HK-2 (cell line): ENCODE measurements around the gene ZGLP1.
"Not testable (repeated sequence)": the region's sequence is repeated elsewhere in the genome, so short reads cannot be mapped to it uniquely, and the experiment has no call there.

Experiments used
- DNase-seq: peaks from one replicate; pipeline ENCODE4 v3.0.0-alpha.2; 2018; ENCODE audit not compliant: unreplicated experiment

The ZGLP1 gene

DNA sequence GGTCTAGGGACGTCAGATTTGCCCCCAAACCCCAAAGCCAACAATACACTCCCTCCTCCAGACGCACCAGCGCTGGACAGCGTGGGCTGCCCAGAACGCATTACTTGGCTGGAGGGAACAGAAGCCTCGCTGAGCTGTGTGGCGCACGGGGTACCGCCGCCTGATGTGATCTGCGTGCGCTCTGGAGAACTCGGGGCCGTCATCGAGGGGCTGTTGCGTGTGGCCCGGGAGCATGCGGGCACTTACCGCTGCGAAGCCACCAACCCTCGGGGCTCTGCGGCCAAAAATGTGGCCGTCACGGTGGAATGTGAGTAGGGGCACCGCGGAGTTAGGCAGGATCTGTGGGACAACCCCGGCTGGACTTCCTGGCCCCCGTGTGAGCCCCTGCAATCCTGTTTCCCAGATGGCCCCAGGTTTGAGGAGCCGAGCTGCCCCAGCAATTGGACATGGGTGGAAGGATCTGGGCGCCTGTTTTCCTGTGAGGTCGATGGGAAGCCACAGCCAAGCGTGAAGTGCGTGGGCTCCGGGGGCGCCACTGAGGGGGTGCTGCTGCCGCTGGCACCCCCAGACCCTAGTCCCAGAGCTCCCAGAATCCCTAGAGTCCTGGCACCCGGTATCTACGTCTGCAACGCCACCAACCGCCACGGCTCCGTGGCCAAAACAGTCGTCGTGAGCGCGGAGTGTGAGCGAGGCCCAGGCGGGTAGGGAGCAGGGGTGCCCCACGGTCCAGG is 15.8 kb downstream of the ZGLP1 start:
- no peak for DNase-seq

DNA sequence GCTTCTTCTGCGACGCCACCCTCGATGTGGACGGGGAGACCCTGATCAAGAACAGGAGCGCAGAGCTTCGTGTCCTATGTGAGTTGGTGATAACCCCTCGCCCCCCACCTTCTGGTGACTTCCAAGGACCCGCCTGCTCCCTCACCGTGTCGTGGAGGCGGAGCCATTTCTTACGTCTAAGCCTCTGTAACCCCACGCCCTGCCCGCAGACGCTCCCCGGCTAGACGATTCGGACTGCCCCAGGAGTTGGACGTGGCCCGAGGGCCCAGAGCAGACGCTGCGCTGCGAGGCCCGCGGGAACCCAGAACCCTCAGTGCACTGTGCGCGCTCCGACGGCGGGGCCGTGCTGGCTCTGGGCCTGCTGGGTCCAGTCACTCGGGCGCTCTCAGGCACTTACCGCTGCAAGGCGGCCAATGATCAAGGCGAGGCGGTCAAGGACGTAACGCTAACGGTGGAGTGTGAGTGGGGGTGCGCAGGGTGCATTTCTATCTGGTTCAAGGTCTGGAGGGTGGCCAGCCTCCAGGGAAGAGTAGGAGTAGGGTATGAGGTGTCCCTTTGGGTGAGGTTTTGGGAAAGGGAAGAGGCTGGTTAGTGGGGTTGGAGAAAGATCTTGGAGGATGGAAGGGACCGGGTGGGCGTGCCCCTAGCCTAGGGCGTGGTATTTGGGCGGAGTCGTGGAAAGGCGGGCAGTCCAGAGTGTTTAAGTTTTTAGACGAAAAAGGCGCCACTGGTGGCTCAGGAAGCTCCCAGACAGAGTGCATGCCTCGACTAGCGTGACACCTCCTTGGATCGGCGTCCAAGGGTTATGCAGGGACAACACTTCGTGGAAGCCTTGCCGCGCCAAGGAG is 16.6 kb downstream of the ZGLP1 start:
- no peak for DNase-seq

DNA sequence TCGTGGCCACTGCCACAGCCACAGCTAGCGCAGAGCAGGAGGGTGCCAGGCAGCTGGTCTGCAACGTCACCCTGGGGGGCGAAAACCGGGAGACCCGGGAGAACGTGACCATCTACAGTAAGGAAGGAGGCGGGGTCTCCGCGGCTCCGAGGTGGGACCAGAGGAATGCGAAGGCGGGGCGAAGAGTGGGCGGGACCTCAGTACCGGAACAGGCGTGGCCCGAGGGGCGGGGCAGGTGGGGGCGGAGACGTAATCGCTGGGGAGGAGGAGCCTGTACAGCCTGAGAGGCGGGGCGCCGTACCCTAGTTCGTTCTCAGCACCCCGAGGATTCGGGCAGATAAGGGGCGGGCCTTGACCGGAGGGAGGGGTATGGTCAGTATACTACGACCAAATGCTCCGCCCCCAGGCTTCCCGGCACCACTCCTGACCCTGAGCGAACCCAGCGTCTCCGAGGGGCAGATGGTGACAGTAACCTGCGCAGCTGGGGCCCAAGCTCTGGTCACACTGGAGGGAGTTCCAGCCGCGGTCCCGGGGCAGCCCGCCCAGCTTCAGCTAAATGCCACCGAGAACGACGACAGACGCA is 17.3 kb downstream of the ZGLP1 start:
- no peak for DNase-seq

DNA sequence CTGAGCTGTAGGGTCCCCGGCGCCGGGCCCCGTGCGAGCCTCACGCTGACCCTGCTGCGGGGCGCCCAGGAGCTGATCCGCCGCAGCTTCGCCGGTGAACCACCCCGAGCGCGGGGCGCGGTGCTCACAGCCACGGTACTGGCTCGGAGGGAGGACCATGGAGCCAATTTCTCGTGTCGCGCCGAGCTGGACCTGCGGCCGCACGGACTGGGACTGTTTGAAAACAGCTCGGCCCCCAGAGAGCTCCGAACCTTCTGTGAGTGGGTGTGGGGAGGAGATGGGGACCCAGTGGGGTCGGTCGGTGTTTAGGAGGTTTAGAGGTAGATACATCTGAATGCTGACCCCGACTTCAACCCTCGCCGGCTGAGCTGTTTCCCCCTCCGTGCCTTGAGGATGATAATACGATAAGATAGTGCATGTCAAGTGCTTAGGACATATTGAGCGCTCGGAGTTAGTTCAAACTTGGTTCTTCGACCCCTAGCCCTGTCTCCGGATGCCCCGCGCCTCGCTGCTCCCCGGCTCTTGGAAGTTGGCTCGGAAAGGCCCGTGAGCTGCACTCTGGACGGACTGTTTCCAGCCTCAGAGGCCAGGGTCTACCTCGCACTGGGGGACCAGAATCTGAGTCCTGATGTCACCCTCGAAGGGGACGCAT is 17.9 kb downstream of the ZGLP1 start:
- no peak for DNase-seq

DNA sequence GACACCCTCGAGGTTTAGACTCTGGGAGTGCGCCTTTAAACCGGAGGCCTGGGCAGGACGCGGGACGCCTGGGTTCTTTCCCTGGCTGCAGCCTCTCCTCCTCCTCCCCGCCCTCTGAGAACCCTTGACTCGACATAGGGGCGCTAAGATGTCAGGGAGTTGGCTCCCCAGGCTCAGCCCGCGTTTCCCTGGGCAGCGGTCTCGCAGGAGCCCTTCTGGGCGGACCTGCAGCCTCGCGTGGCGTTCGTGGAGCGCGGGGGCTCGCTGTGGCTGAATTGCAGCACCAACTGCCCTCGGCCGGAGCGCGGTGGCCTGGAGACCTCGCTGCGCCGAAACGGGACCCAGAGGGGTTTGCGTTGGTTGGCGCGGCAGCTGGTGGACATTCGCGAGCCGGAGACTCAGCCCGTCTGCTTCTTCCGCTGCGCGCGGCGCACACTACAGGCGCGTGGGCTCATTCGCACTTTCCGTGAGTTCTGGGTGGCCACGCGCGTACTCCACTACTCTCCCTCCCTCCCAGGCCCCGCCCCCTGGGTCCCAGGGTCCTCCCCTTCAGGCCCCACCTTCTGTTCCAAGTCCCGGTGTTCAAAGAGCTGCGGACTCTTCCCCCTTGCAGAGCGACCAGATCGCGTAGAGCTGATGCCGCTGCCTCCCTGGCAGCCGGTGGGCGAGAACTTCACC is 18.6 kb downstream of the ZGLP1 start:
- peak; percentile 34 for DNase-seq

DNA sequence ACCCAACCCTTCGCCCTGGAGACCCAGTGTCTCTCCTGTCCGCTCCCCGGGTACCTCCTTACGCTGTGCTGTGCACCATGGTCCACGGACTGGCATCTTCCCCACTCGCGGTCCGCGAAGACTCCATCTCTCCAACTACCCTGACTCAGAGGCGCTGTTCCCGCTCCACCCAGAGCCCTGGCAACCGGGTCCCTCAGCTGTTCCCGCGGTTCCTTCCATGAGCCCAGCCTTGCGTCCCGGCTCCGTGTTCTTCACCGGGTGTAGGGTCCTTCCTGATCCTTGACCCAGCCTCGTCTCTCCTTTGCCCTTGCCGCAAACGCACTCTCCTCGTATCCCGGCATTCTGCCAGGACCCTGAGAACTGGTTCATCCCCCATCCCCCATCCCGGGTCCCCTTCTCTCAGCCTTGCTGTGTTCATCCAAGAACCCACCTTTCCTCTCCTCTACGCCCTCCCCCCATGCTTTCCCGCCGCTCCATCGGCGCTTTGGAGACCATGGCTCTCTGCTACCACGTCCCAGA is 19.2 kb downstream of the ZGLP1 start:
- no peak for DNase-seq

DNA sequence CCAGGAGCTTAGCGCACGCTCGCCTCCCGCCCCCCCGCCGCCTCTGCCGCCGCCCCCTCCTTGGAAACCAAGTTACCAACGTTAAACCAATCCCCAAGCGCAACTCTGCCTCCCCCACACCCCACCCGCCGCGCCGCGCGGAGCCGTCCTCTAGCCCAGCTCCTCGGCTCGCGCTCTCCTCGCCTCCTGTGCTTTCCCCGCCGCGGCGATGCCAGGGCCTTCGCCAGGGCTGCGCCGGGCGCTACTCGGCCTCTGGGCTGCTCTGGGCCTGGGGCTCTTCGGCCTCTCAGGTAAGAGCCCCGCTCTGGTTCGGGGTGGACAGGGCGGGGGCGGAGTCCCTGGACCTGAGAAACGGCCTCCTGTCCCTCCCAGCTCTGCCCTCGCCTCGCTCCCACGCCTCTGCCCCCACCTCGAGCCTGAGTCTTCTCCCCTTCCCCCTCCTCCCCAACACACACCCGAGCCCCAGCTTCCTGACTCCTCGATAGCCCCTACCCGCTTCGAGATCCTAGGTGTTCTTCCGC is 19.7 kb downstream of the ZGLP1 start, which contains the start of gene ICAM5:
Gene ICAM5, plus strand, starts transcription at position 117 of the 521 bp plus-strand sequence. Its CDS starts 92 bp downstream, at position 209.
- DNase-seq = peak; percentile 69

DNA sequence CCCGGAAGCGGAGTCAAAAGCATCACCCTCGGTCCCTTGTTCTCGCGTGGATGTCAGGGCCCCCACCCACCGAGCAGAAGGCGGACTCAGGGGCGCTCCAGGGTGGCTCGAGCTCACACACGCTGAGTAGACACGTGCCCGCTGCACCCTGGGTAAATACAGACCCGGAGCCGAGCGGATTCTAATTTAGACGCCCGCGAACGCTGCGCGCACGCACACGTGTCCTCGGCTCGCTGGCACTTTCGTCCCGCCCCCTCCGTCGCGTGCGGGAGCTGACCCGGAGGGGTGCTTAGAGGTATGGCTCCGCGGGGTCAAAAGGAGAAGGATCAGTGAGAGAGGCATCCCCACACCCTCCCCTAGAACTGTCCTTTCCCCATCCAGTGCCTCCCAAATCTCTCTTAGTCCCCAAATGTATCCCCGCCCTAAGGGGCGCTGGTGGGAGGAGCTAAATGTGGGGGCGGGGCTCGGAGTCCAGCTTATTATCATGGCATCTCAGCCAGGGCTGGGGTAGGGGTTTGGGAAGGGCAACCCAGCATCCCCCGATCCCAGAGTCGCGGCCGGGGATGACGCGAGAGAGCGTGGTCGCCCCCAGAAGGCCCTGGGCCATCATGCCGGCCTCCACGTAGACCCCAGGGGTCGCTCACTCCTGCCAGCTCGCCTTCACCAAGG is 20.3 kb downstream of the ZGLP1 start:
- peak; percentile 74 for DNase-seq

DNA sequence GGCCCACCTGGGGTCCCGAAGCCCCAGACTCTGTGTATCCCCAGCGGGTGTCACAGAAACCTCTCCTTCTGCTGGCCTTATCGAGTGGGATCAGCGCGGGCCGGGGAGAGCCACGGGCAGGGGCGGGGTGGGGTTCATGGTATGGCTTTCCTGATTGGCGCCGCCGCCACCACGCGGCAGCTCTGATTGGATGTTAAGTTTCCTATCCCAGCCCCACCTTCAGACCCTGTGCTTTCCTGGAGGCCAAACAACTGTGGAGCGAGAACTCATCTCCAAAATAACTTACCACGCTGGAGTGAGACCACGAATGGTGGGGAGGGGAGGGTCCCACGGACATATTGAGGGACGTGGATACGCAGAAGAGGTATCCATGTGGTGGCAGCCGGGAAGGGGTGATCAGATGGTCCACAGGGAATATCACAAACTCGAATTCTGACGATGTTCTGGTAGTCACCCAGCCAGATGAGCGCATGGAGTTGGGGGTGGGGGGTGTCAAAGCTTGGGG is 20.9 kb downstream of the ZGLP1 start:
- peak; percentile 82 for DNase-seq

DNA sequence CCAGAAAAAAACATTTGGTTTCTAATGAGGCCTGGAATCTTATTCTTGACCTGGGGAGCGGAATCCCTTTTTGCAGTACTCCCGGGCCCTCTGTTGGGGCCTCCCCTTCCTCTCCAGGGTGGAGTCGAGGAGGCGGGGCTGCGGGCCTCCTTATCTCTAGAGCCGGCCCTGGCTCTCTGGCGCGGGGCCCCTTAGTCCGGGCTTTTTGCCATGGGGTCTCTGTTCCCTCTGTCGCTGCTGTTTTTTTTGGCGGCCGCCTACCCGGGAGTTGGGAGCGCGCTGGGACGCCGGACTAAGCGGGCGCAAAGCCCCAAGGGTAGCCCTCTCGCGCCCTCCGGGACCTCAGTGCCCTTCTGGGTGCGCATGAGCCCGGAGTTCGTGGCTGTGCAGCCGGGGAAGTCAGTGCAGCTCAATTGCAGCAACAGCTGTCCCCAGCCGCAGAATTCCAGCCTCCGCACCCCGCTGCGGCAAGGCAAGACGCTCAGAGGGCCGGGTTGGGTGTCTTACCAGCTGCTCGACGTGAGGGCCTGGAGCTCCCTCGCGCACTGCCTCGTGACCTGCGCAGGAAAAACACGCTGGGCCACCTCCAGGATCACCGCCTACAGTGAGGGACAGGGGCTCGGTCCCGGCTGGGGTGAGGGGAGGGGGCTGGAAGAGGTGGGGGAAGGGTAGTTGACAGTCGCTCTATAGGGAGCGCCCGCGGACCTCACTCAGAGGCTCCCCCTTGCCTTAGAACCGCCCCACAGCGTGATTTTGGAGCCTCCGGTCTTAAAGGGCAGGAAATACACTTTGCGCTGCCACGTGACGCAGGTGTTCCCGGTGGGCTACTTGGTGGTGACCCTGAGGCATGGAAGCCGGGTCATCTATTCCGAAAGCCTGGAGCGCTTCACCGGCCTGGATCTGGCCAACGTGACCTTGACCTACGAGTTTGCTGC is 22.5 kb downstream of the ZGLP1 start, which contains the start of gene ICAM4:
Gene ICAM4, plus strand, starts transcription at position 153 of the 935 bp plus-strand sequence. Its CDS starts 58 bp downstream, at position 211.
- peak; percentile 34 for DNase-seq

DNA sequence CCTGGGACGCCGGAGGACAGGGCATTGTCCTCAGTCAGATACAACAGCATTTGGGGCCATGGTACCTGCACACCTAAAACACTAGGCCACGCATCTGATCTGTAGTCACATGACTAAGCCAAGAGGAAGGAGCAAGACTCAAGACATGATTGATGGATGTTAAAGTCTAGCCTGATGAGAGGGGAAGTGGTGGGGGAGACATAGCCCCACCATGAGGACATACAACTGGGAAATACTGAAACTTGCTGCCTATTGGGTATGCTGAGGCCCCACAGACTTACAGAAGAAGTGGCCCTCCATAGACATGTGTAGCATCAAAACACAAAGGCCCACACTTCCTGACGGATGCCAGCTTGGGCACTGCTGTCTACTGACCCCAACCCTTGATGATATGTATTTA is 24.2 kb downstream of the ZGLP1 start:
- no peak for DNase-seq

DNA sequence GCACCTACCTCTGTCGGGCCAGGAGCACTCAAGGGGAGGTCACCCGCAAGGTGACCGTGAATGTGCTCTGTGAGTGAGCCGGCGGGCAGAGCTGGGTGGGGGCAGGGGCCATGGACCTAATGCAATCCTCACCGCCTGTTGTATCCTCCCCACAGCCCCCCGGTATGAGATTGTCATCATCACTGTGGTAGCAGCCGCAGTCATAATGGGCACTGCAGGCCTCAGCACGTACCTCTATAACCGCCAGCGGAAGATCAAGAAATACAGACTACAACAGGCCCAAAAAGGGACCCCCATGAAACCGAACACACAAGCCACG is 24.7 kb downstream of the ZGLP1 start:
- no peak for DNase-seq

DNA sequence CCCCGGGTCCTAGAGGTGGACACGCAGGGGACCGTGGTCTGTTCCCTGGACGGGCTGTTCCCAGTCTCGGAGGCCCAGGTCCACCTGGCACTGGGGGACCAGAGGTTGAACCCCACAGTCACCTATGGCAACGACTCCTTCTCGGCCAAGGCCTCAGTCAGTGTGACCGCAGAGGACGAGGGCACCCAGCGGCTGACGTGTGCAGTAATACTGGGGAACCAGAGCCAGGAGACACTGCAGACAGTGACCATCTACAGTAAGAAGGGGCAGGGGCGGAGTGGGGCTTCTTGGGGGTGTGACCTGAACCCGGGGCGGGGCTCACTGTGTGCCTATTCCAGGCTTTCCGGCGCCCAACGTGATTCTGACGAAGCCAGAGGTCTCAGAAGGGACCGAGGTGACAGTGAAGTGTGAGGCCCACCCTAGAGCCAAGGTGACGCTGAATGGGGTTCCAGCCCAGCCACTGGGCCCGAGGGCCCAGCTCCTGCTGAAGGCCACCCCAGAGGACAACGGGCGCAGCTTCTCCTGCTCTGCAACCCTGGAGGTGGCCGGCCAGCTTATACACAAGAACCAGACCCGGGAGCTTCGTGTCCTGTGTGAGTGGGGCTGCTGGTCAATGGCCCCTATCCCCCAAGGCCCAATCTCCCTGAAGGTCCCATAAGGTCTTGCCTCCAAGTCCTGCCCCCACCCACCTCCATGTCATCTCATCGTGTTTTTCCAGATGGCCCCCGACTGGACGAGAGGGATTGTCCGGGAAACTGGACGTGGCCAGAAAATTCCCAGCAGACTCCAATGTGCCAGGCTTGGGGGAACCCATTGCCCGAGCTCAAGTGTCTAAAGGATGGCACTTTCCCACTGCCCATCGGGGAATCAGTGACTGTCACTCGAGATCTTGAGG is 25.3 kb downstream of the ZGLP1 start:
- no peak for DNase-seq

DNA sequence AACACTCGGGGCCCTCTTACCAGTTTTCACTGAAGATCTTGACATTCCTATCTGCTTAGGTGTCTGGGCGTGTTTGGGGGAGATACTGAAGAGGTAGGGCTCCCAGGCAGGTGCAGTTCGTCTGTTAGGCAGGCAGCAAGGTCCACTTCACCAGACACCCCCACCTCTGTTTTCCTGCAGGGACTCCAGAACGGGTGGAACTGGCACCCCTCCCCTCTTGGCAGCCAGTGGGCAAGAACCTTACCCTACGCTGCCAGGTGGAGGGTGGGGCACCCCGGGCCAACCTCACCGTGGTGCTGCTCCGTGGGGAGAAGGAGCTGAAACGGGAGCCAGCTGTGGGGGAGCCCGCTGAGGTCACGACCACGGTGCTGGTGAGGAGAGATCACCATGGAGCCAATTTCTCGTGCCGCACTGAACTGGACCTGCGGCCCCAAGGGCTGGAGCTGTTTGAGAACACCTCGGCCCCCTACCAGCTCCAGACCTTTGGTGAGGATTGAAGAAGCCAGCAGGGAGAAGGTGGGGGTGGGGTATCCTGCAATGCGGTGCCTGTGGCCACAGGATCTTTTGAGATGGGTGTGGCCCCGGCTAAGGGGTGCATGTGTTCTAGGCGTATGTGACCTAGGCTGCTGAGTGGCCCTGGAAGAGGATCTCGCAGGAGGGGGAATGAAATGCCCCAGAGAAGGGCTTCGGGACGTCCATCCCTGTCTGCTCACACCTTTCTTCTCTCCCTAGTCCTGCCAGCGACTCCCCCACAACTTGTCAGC is 26.1 kb downstream of the ZGLP1 start:
- DNase-seq = no peak

DNA sequence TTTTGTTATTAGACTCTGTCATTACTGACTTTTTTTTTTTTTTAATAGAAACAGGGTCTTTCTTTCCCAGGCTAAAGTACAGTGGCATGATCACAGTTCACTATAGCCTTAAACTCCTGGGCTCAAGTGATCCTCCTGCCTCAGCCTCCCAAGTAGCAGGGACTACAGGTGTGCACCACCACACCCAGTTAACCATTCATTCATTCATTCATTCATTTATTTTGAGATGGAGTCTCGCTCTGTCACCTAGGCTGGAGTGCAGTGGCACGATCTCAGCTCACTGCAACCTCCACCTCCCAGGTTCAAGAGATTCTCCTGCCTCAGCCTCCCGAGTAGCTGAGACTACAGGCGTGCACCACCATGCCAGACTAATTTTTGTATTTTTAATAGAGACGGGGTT is 27.6 kb downstream of the ZGLP1 start:
- DNase-seq = not testable (repeated sequence)

DNA sequence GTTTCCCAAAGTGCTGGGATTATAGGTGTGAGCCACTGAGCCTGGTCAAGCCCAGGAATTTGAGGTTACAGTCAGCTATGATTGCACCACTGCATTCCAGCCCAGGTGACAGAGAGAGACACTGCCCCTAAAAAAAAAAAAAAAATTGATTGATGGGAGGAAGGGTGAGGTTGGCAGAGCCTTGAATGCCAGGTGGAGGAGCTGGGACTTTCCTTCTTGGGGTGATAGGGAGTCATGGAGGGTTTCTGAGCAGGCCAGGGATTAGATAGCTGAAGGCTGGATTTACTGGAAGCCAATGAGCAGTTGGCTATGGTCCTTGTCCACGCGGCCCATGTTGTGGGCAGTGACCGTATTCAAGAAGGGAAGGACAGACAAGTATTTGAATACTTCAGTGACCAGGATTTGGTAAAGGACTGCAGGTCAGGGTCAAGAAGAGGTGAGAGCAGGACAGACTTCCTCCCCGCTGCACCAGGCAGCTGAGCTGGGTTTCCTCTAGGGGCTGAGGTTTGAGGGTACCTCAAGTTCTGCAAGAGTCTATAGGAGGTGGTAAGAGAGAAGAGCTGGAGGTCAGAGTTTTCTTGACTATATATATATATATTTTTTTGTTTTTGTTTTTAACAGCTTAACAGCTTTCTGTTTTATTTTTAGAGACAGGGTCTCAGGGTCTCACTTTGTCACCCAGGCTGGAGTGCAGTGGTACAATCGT is 29.7 kb downstream of the ZGLP1 start:
- no peak for DNase-seq

DNA sequence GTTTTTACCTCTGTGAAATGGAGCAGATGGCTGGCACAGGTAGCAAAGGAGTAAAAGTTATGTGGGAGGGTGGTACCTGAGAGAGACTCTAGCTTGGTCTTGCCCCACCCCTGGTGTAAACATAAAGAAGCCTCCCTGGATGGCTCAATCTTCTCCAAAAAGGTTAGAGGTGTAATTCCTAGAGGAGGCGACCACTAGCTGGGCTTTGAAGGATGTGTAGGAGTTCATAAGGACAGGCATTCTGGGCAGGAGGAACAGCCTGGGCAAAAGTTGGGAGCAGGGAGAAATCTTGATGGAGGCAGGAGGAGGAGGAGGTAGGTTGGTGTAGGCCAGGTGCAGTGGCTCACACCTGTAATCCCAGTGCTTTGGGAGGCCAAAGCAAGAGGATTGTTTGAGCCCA is 30.7 kb downstream of the ZGLP1 start:
- no peak for DNase-seq
